IMR-90 (cell line): ENCODE data around the gene KIF5C. TPM values are rescaled to one million over a fixed set of nuclear protein-coding genes. Genes with fewer than 3 reads are reported as not detected.

Experiments used
- ATAC-seq: fragments of 200-7000 bp; cut with Tn5 transposase; 2 replicates; pipeline ENCODE4 v1.9.1; 2020; ENCODE audit warnings: low read depth, mild to moderate bottlenecking, moderate library complexity
- BruUV-seq: library from RNA; stranded (reverse); fragments of 400-500 nt; replicated peaks from 2 replicates; lab custom pipeline; 2021; lab: Mats Ljungman, UMichigan
- CTCF ChIA-PET: fragments of 300-600 bp; formaldehyde crosslinking; extraction: SDS; loops from one replicate; lab custom pipeline; 2021; ENCODE audit warnings: antibody characterized with exemption; lab: Yijun Ruan, JAX
- POLR2A ChIA-PET: fragments of 300-600 bp; sonication (Branson Sonifier 250); formaldehyde crosslinking; loops from one replicate; lab custom pipeline; 2022; ENCODE audit warnings: antibody characterized with exemption; ENCODE audit not compliant: unreplicated experiment; lab: Charles Lee
- DNase-seq: peaks from one replicate; pipeline ENCODE4 v3.0.0; 2013
- H2AFZ ChIP-seq: replicated peaks from 2 replicates; pipeline ENCODE3; 2013; ENCODE audit warnings: low read length, mild to moderate bottlenecking; ENCODE audit not compliant: poor library complexity
- H2AK5ac ChIP-seq: 2 replicates; pipeline ENCODE4 v1.6.1; 2013; ENCODE audit warnings: low read depth, low read length, inconsistent platforms
- H2AK9ac ChIP-seq: replicated peaks from 2 replicates; pipeline ENCODE3; 2013; ENCODE audit warnings: mild to moderate bottlenecking, low read depth, low read length, moderate library complexity; ENCODE audit not compliant: poor library complexity
- H2BK120ac ChIP-seq: 2 replicates; pipeline ENCODE4 v1.6.1; 2013; ENCODE audit warnings: low read depth, low read length, inconsistent platforms
- H2BK15ac ChIP-seq: 3 replicates; pipeline ENCODE4 v1.6.1; 2013; ENCODE audit warnings: low read depth, low read length, inconsistent platforms
- H2BK20ac ChIP-seq: 2 replicates; pipeline ENCODE4 v1.6.1; 2013; ENCODE audit warnings: low read depth, mild to moderate bottlenecking, inconsistent platforms, low read length, moderate library complexity
- H2BK5ac ChIP-seq: 2 replicates; pipeline ENCODE4 v1.6.1; 2013; ENCODE audit warnings: mild to moderate bottlenecking, low read depth, low read length, inconsistent platforms; ENCODE audit not compliant: poor library complexity, severe bottlenecking
- H3K14ac ChIP-seq: replicated peaks from 2 replicates; pipeline ENCODE4 v1.6.1; 2013; ENCODE audit warnings: low read depth, low read length, inconsistent platforms
- H3K18ac ChIP-seq: 2 replicates; pipeline ENCODE4 v1.6.1; 2013; ENCODE audit warnings: low read depth, low read length, control low read depth
- H3K23ac ChIP-seq: 2 replicates; pipeline ENCODE4 v1.6.1; 2013; ENCODE audit warnings: low read depth, low read length, inconsistent platforms
- H3K27ac ChIP-seq: 2 replicates; pipeline ENCODE4 v1.5.1; 2013; ENCODE audit warnings: mild to moderate bottlenecking, control low read depth, low read length; ENCODE audit not compliant: insufficient read depth
- H3K27me3 ChIP-seq: 2 replicates; pipeline ENCODE4 v1.6.1; 2013; ENCODE audit warnings: low read length; ENCODE audit not compliant: control insufficient read depth, insufficient read depth
- H3K36me3 ChIP-seq: 2 replicates; pipeline ENCODE4 v1.6.1; 2013; ENCODE audit warnings: low read length, mixed read lengths; ENCODE audit not compliant: control insufficient read depth, insufficient read depth
- H3K4ac ChIP-seq: 2 replicates; pipeline ENCODE4 v1.6.1; 2013; ENCODE audit warnings: low read depth, low read length, inconsistent platforms
- H3K4me1 ChIP-seq: 2 replicates; pipeline ENCODE4 v1.6.1; 2013; ENCODE audit warnings: low read length, mixed read lengths; ENCODE audit not compliant: control insufficient read depth, insufficient read depth
- H3K4me2 ChIP-seq: 2 replicates; pipeline ENCODE4 v1.6.1; 2013; ENCODE audit warnings: low read depth, mild to moderate bottlenecking, control low read depth, low read length, moderate library complexity
- H3K4me3 ChIP-seq: 2 replicates; pipeline ENCODE4 v1.5.1; 2013; ENCODE audit warnings: low read depth, mild to moderate bottlenecking, control low read depth, low read length, moderate library complexity; ENCODE audit not compliant: insufficient read depth
- H3K56ac ChIP-seq: 2 replicates; pipeline ENCODE4 v1.6.1; 2013; ENCODE audit warnings: low read length, inconsistent platforms; ENCODE audit not compliant: insufficient read depth; ENCODE audit errors: extremely low read depth
- H3K79me1 ChIP-seq, 2 experiments: 2 replicates each; pipeline ENCODE4 v1.6.1; 2013; ENCODE audit warnings: low read length in 2 of 2, inconsistent platforms in 1 of 2, low read depth in 1 of 2
- H3K9ac ChIP-seq: 2 replicates; pipeline ENCODE4 v1.6.1; 2013; ENCODE audit warnings: low read depth, low read length, control low read depth
- H3K9me1 ChIP-seq: 2 replicates; pipeline ENCODE4 v1.6.1; 2013; ENCODE audit warnings: low read length, inconsistent platforms; ENCODE audit not compliant: insufficient read depth
- H3K9me3 ChIP-seq: 2 replicates; pipeline ENCODE4 v1.6.1; 2013; ENCODE audit warnings: low read length; ENCODE audit not compliant: control insufficient read depth, insufficient read depth
- H4K20me1 ChIP-seq: 2 replicates; pipeline ENCODE4 v1.6.1; 2013; ENCODE audit warnings: low read length, inconsistent platforms; ENCODE audit not compliant: insufficient read depth
- H4K5ac ChIP-seq: 2 replicates; pipeline ENCODE4 v1.6.1; 2013; ENCODE audit warnings: mild to moderate bottlenecking, low read depth, low read length, control low read depth
- H4K8ac ChIP-seq, 2 experiments: 2 replicates each; pipeline ENCODE4 v1.6.1; 2013; ENCODE audit warnings: low read depth in 2 of 2, low read length in 2 of 2, control low read depth in 1 of 2, inconsistent platforms in 1 of 2
- H4K91ac ChIP-seq: 2 replicates; pipeline ENCODE4 v1.6.1; 2013; ENCODE audit warnings: low read depth, low read length, inconsistent platforms; ENCODE audit not compliant: insufficient read depth
- BHLHE40 ChIP-seq: fragments of 150-350 bp; IDR thresholded peaks from 2 replicates; pipeline ENCODE4 v1.6.1; 2016; ENCODE audit warnings: mild to moderate bottlenecking, low read depth, low read length
- CEBPB ChIP-seq: IDR thresholded peaks from 2 replicates; pipeline ENCODE4 v1.6.1; 2012; ENCODE audit warnings: low read depth, low read length, improper control_type of control experiment
- ELK1 ChIP-seq: fragments of 150-350 bp; IDR thresholded peaks from 2 replicates; pipeline ENCODE4 v1.6.1; 2016; ENCODE audit warnings: low read depth, mild to moderate bottlenecking, low read length, moderate library complexity, borderline replicate concordance
- FOS ChIP-seq: fragments of 150-350 bp; IDR thresholded peaks from 2 replicates; pipeline ENCODE4 v1.6.1; 2016; ENCODE audit warnings: low read depth, low read length
- MAFK ChIP-seq: IDR thresholded peaks from 2 replicates; pipeline ENCODE4 v1.6.1; 2012; ENCODE audit warnings: low read depth, low read length, improper control_type of control experiment
- MAZ ChIP-seq: IDR thresholded peaks from 2 replicates; pipeline ENCODE4 v1.6.1; 2012; ENCODE audit warnings: low read depth, mild to moderate bottlenecking, low read length, improper control_type of control experiment, moderate library complexity, borderline replicate concordance
- MXI1 ChIP-seq: IDR thresholded peaks from 2 replicates; pipeline ENCODE4 v1.6.1; 2012; ENCODE audit warnings: low read depth, mild to moderate bottlenecking, low read length, moderate library complexity, borderline replicate concordance
- NFE2L2 ChIP-seq: fragments of 150-350 bp; IDR thresholded peaks from 2 replicates; pipeline ENCODE4 v1.6.1; 2016; ENCODE audit warnings: low read depth, mild to moderate bottlenecking, low read length
- POLR2A ChIP-seq: IDR thresholded peaks from 2 replicates; pipeline ENCODE4 v1.6.1; 2012; ENCODE audit warnings: mild to moderate bottlenecking, low read depth, low read length
- RAD21 ChIP-seq: IDR thresholded peaks from 2 replicates; pipeline ENCODE4 v1.6.1; 2012; ENCODE audit warnings: low read length, improper control_type of control experiment
- RCOR1 ChIP-seq: IDR thresholded peaks from 2 replicates; pipeline ENCODE4 v1.6.1; 2012; ENCODE audit warnings: mild to moderate bottlenecking, low read length, improper control_type of control experiment; ENCODE audit not compliant: insufficient replicate concordance
- RFX5 ChIP-seq: IDR thresholded peaks from 2 replicates; pipeline ENCODE4 v1.8.0; 2012; ENCODE audit warnings: low read depth, mild to moderate bottlenecking, low read length, moderate library complexity
- SMC3 ChIP-seq: fragments of 150-350 bp; IDR thresholded peaks from 2 replicates; pipeline ENCODE4 v1.6.1; 2016; ENCODE audit warnings: low read depth, mild to moderate bottlenecking, antibody characterized with exemption, low read length, moderate library complexity
- USF2 ChIP-seq: fragments of 150-350 bp; IDR thresholded peaks from 2 replicates; pipeline ENCODE4 v1.6.1; 2017; ENCODE audit warnings: mild to moderate bottlenecking, antibody characterized with exemption, low read length, low read depth
- WGBS, 2 experiments: methylation state at CpG; one replicate each; pipeline versions ENCODE4 v1.1.5 to v1.1.7; 2013; ENCODE audit warnings: missing lambda C conversion rate in 2 of 2; ENCODE audit not compliant: insufficient read length in 1 of 2; ENCODE audit errors: extremely low coverage in 2 of 2; 5-methylcytosine and 5-hydroxymethylcytosine counted together
- dilution Hi-C: fragments of 300-500 bp; cut with HindIII; formaldehyde crosslinking; loops from one replicate; pipeline ENCODE4 v1.14.3; 2018; ENCODE audit warnings: low sequenced_read_pairs; ENCODE audit not compliant: unreplicated experiment
- in situ Hi-C: fragments of 300-500 bp; cut with MboI; formaldehyde crosslinking; loops from 3 replicates; pipeline ENCODE4 v1.14.3; 2019; ENCODE audit warnings: low sequenced_read_pairs, inconsistent platforms, mixed read lengths
- intact Hi-C: fragments of 100-400 bp; cut with micrococcal nuclease; formaldehyde crosslinking; loops from 2 replicates; pipeline ENCODE4 v1.10.0; 2022
- polyA plus RNA-seq, 3 experiments: library from polyadenylated mRNA; depleted of rRNA; stranded (reverse); fragments of >200 nt; gene quantifications; 2 replicates each; pipeline ENCODE4 v1.2.3, GENCODE V29; 2012; ENCODE audit warnings: low replicate concordance in 1 of 3
- total RNA-seq: library from RNA; depleted of rRNA; stranded (reverse); fragments of >200 nt; gene quantifications from 2 replicates; pipeline ENCODE4 v1.2.3, GENCODE V29; 2012

Gene KIF5C
- total and polyA plus RNA-seq, 2 of the 4 experiments (the other 2 are of a cell fraction) = 0.10 to 0.18 TPM

- Histone ChIP-seq H3K4ac (no peak overlapping the region), H2AK9ac (no peak overlapping the region), H3K9me3 (no peaks in the 10 kb centered on the region), H4K91ac (no peak overlapping the region), H3K27me3 (peaks cover 7% of the 10 kb centered on the region), H2AK5ac (no peak overlapping the region), H3K4me2 (no peak overlapping the region), H4K8ac (no peak overlapping the region), H4K5ac (no peak overlapping the region), H3K14ac (no peak overlapping the region), H3K4me1 (no peaks in the 10 kb centered on the region), H2AFZ (no peak overlapping the region), H3K79me1 (no peaks in the 10 kb centered on the region), H3K56ac (no peak overlapping the region), H2BK120ac (no peak overlapping the region), H3K4me3 (no peak overlapping the region), H3K9ac (no peak overlapping the region), H3K9me1 (no peaks in the 10 kb centered on the region), H2BK15ac (no peak overlapping the region), H3K18ac (no peak overlapping the region), H4K20me1 (no peaks in the 10 kb centered on the region), H3K27ac (no peak overlapping the region), H3K23ac (no peak overlapping the region), H2BK20ac (no peak overlapping the region), H3K36me3 (no peaks in the 10 kb centered on the region), H2BK5ac (no peak overlapping the region)
- DNase-seq = no peak
- ChIA-PET POLR2A (no interaction called here), CTCF (no interaction called here)
- intact Hi-C loops (no loop called here), in situ Hi-C loops (loop anchor here (25.0 kb wide), 1 partner anchor 1010 kb away; no protein-coding TSS in a partner anchor), dilution Hi-C loops (no loop called here)
- BruUV-seq = no TSS peak
- 60% methylated on average over 2 of the region's 6 CpGs; no CpG with 5 or more reads in 1 of the 2 experiments for WGBS, 2 experiments
- ATAC-seq = no peak
- TF ChIP-seq CEBPB = no peak
- no peak for TF ChIP-seq SMC3
- TF ChIP-seq NFE2L2 = no peak
- TF ChIP-seq ELK1 = no peak
- no peak for TF ChIP-seq BHLHE40
- TF ChIP-seq USF2 = no peak
- TF ChIP-seq FOS = no peak
- no peak for TF ChIP-seq MAFK
- TF ChIP-seq MAZ = no peak
- no peak for TF ChIP-seq RCOR1
- no peak for TF ChIP-seq RAD21
- no peak for TF ChIP-seq RFX5
- TF ChIP-seq MXI1 = no peak
- no peak for TF ChIP-seq POLR2A
These were observed 121.8 kb downstream of the KIF5C start for GRCh38 chr2:148996805-148997204.
